Measurements from ENCODE around the gene LPO.

The LPO gene

GRCh38 chr17:58306131-58306951, 68.0 kb downstream of the LPO start:
- no peak for DNase-seq

DNA sequence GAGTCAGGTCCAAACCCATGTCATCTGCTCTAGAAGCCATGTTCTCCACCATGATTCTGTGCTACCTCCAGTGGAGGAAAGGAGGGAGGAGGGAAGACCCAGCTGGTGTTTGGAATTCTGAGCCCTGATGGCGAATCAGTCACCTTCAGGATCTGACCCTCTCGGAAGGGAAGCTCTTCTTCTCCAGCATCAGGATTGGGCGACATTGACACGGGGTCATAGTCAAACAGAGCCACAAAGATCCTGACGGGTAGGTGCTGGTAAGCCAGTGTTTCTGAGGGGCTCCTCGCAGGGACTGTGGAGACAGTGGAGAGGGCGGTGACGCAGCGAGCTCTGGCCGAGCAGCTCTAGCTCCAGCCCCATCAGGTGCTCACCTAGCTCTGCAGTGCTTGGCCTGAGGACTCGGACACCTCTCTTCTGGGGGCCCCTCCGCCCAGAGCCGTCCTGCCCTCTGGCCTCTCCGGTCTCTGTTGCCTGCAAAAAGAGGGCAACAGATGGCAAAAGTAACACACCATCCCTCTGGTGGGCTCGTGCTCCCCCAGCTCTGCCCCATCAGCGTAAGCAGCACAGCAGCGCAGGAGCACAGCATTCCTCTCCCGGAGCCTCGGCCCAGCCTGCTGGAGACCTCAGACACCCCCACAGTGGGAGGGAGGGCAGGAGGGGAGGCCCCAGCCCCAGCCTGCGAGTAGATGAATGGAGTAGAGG, 69.2 kb downstream of the LPO start:
- no peak for DNase-seq

GRCh38 chr17:58308173-58308984, 70.0 kb downstream of the LPO start:
- DNase-seq, result peak; percentile 38

DNA sequence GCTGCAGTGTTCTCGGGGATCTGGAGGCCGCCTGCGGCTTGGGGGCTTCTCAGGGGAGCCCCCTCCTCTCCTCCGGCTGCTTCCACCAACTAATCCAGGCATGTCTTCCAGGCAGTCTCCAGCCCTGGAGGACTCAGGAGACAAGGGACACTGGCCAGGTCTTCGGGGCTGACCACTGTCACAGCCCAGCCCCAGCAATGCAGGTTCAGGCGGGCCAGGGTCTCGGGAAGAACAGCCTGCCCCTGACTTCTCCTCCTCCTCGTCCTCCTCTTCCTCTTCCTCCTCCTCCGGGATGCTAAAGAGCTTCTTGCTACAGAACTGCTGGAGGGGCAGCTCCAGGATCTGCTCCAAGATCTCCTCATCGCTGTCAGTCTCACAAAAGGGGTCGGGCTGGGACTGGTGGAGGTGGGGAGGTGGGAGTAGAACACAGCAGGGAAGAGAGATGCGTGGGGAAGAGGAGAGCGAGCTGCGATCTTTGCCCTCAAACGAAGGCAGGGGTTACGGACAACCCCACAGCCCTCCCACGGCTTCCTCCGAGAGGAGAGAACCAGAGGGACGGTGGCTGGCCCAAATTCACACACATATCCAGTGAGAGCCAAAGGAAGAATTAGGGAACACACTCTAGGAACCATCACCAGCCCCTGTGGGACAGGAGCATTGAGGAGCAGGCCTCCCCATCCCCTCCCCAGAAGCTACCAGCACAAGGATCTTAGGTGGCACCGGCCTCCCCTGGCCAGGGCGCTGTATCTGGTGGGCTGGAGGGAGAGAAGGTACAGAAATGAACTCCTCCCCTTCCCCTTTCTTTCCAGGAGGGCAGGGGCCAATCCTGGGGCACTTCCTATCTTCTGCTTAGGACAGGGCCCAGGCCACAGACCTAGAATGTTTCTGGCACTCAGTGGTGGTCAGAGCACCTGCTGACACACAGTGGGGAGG, 70.9 kb downstream of the LPO start:
- DNase-seq, result no peak

DNA sequence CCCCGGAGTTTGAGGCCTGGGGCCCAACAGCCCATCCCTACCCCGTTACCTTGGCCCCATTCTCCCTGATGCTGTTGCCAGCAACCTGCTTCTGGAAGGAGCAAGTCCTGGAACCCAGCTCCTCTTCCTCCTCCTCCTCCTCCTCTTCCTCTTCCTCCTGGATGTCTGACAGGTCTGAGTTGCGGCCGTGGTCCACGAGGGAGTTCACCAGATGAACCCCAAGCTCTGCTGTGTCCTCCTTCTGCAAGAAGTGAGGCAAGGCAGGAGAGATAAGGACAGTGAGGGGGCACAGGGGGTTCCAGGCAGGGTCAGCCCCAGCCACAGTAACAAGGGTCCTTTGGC, 71.5 kb downstream of the LPO start:
- no peak for DNase-seq

- no peak for DNase-seq
These were observed 72.4 kb downstream of the LPO start for GRCh38 chr17:58310511-58311428.

- DNase-seq, result no peak
These were observed 73.1 kb downstream of the LPO start for GRCh38 chr17:58311429-58311894.

- DNase-seq, result no peak
These were observed 73.7 kb downstream of the LPO start for GRCh38 chr17:58312021-58312630.

GRCh38 chr17:58312829-58313228, 74.4 kb downstream of the LPO start:
- no peak for DNase-seq

DNA sequence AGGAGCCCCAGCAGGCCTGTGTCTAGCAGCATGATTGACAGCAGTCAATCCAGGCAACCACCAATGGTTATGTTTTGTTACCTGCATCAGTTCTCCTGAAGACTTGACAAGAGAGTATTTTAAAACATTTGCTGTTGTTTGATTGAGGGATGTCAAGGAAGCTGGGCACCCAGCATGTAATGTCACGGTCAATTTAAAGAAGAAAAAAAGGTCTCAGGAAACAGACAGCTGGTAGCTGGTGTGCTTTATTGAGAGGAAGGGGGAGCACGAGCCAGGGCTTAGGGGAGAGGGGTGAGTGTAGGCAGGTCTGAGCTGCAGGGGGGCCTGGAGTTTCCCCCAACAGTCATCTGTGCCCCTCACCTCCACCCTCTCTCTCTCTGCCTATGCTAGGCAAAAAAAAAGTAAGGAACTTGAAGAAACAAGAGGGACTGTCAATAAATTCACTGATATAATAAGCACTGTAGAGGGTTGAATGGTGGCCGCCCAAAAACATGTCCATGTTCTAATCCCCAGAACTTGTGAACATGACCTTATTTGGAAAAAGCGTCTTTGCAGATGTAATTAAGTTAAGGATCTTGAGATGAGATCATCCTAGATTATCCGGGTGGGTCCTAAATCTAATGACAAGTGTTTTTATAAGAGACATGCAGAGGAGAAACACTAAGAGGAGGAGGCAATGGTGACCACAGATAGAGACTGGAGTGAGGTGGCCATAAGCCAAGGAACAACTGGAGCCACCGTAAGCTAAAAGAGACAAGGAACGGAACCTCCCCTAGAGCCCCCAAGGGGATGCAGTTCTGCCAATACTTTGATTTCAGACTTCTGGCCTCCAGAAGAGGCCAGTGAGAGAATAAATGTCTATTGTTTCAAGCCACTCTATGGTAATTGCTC, 75.7 kb downstream of the LPO start:
- DNase-seq, result no peak

GRCh38 chr17:58314706-58315015, 76.3 kb downstream of the LPO start:
- DNase-seq, result no peak

DNA sequence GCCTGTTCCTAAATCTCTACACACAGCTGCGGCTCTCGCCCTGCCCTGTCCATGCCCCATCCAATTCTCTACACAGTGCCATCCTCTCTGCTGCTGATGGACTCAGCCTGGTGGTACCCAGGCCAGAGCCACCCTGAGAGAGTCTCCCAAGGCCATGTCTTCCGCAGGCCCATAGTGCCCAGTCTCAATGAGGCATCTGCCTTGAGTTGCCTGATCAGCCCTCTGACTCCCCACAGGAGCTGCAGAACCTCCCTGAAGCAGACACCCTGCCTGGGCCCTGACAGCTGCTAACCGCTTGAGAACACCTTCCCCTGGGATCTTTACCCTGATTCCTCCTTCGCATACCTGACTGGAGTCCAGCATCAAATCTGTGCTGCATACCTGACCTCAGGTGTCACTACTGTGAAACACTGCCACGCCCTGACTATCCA, 76.9 kb downstream of the LPO start:
- DNase-seq, result no peak

- no peak for DNase-seq
These were observed 77.4 kb downstream of the LPO start for GRCh38 chr17:58315750-58316149.

DNA sequence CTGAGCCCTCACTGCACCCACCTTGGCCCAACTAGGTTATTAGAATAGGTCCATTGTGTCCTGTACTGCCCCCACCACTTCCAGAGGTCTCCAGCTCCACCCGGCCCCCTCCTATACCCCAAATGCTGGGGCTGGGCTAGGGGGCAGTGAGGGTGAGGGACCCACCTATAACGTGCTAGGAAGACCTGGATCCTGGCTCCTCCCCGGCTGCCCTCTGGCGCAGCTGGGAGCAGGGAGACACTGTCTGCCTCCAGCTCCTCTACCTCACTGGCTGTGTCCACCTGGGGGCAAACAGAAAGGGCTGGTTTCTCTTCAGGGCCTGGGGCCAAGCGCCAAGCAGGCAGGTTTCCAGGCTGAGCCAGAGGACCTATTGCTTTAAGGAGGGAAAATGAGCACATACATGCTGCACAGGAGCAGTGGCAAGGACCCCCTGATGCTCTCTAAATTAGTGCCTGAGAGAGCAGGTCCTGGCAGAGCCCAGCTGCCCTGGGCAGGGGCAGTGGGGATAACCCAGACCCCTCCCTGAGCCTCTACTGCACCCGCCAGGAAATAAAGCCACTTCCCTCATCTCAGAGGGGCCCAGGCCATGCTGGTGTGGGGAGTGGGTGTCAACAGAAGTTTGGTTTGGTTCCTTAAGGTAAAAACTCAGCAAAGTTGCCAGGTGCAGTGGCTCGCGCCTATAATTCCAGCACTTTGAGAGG, 78.0 kb downstream of the LPO start:
- no peak for DNase-seq

- peak; percentile 89 for DNase-seq
These were observed 79.2 kb downstream of the LPO start for GRCh38 chr17:58317421-58318064.

DNA sequence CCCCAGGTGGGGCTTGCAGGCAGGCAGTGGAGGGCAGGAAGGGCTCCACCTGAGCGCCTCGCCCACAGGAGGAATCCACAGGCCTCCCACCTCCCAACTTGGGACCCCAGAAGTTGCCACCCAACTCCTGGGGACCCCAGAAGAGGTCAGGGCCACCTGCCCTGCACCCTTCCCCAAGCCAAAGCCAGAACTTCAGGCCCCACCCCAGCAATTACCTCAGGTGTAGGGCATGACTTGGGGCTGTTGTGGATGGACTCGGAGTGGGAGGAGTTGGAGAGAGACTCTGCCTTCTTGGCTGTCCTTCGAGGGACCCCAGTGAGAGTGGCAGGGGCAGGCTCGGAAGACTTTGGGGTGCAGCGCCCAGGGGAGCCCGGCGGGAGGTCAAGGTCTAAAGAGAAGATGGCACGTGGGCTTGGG, 79.7 kb downstream of the LPO start:
- no peak for DNase-seq

Measured in hematopoietic multipotent progenitor cell treated with erythropoietin and hydrocortisone succinate and interleukin-3 and kit ligand, for 6 days (in vitro differentiated cells).